Effector CD8-positive, alpha-beta T cell (primary cell): ENCODE data around the gene INSC.

Source experiments
- DNase-seq: peaks from one replicate; lab custom pipeline; 2025; lab: John Stamatoyannopoulos, UW

The INSC gene

DNA sequence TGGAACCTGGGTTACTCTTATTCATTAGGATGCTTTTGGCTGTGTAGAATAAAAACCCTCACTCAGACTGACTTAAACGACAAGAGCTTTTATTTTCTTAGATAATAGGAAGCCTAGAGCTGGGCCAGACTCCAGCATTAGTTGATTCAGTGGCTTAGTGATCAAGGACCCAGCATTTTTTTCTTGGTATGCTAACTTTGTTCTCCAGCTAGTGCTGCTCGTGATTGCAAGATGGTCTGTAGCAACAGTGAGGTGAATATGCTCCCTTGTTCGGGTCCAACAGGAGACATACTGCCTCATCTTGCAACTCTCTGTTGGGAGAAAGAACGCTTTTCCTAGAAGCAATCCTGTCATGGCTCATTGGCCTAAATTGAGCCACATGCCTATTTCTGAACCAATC is 33.4 kb downstream of the INSC start:
- no peak for DNase-seq

GRCh38 chr11:15149050-15149449 is 34.3 kb downstream of the INSC start:
- DNase-seq = no peak

DNA sequence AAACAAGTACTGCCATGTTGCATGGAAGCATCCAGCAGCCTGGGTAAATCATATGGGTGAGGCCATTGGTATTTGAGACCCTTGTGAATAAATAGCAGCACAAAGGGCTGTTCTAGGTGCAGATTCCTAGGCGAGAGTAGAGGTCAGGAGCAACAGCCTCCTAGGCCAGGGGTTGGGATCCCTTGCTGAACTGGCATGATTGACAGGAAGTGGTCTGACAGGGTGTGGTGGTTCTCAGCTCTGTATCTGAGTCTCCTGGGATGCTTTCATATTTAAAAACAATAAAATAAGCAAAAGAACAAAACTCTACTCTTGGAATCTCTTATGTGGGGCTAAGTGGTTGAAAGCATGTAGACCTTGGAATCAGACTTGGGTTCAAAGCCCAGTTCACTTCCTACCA is 35.8 kb downstream of the INSC start:
- DNase-seq = no peak

DNA sequence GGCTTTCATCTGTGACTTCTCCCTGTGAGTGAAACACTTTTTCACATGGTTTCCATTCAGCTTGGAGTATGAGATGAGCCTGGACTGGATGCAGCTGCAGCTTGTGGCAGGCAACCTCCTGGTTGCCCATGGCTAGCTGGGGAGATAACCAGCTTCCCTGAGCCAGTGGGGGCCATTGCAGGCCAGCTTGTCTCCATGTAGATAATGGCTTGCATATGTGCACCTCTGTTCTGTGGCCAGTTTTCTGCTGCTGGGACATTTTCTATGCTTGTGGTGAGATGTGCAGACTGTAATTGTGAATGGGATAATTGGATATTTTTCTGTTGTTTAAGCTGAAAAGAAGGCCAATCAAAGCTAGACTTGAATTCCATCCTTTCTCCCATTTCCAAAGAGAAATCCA is 38.5 kb downstream of the INSC start:
- DNase-seq = no peak

DNA sequence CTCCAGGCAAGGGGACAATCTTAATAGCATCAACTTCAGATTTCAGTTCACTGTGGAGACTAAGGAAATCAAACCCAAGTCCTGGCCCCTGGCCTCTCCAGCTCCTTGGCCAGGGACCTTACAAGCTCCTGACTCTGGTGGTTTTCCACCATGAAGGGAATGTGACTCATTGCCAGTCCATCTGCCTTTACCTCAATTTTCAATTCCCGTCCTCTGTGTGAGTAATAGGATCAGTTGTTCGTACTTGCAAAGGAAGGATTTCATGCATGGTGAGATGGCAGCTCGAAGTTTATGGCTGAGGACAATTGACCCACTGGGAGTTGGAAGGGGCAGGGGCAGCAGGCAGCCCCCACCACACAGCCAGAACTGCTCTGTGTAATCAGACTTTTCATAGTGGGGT is 42.5 kb downstream of the INSC start:
- no peak for DNase-seq

GRCh38 chr11:15157606-15158137 is 42.9 kb downstream of the INSC start:
- DNase-seq = no peak

DNA sequence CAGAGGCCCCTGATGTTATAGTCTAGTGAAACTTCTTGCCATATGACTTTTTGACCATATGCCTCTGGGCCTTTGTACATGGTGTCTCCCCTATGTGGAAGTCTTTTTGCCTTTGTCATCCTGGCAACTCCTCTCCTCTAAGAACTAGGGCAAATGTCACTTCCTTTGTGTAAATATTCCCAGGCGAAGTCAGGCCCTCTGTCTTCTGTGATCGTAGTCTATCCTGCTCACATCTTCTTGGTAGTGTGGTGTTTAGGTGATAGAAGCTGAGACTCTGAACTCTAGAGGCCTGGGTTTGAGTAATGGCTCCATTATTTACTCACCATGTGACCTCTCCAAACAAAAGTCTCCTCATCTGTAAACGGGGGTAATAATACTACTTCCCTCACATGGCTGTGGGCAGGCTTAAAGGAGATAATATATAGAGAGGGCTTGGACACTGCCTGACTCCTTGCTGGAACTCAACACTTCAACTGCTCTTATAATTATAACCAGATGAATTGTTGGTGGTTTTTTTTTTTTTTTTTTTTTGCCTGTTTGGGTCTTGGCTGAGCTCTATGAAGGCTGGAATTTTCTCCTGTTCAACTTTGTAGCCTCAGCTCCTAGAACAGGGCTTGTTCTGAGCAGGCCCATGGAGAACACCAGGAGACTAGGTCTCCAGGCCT is 43.8 kb downstream of the INSC start:
- no peak for DNase-seq

DNA sequence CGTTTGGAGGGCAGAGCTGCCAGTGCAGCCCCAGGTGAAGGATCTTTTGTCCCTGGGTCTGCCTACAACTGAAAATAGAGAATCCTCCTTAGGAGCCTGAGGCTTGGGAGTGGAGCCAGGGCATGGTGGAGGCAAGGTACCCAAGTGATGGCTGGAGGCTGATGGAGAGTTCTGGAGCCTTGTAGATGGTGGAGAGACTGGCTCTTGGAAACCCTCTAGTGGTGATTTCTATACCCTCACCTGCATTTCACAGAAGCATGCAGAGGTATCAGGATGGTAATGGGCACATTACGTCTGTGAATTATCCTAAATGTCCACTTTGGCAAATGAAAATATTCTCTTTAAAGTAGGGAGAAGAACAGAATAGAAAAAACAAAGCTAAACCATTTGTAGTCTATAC is 44.4 kb downstream of the INSC start:
- no peak for DNase-seq

DNA sequence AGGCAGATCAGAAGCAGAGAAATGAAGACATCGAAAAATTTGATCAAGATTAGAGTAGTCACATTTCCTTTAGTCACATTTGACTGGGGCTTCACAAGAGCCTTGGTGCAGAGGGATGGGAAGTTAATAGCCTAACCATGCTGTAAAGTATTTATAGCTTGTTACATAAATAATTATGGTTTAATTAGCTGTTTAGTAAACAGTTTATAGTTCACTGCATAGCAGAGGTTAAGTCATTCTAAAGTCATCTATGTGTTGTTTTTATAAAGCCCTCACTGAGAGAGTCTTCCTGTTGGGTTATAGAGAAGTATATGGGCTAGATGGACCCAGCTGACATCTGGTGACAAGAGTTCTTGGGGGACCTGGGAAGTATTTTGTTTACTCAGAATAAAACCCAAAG is 47.1 kb downstream of the INSC start:
- DNase-seq = no peak

DNA sequence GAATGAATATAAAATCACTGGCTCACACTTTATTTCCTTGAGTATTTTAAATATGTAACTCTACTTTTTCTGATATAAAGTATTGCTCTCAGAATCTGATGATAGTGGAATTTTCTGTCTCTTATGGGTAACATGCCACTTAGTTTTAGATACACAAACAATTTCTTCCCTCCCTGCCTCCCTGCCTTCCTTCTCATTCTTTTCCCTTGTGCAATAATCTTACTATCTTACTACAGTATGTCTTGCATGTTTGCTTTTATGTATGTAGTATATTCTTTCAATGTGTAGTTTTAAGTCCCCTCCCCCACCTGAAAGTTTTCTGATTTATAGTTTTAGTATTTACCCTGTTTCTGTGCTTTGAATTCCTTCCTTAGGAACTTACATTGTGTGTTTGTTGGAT is 48.4 kb downstream of the INSC start:
- DNase-seq = no peak

- DNase-seq = no peak
Measured at GRCh38 chr11:15166204-15166603, 51.5 kb downstream of the INSC start.

DNA sequence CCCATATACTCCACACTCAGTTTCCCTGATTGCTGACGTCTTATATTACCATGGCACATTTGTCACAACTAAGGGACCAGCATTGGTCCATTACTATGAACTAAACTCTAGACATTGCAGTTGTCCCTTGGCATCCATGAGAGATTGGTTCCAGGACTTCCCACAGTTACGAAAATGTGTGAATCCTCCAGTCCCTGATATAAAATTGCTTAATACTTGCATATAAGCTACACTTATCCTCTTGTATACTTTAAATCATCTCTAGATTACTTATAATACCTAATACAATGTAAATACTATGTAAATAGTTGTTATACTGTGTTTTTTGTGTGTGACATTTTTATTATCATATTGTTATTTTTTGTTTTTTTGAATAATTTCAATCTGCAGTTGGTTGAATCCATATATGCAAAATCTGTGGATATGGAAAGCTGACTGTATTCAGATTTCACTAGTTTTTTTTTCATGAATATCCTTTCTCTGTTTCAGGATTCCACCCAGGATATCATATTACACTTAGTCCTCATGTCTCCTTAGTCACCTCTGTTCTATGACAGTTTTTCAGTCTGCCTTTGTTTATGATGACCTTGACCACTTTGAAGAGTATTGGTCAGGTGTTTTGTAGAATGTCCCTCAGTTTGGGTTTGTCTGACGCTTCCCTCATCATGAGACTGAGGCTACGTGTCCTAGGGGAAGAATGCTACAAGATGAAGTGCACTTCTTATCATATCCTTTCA is 55.3 kb downstream of the INSC start:
- no peak for DNase-seq

- DNase-seq = no peak
Measured at GRCh38 chr11:15170698-15171097, 56.0 kb downstream of the INSC start.

GRCh38 chr11:15171956-15172355 is 57.2 kb downstream of the INSC start:
- DNase-seq = no peak

- DNase-seq = no peak
Measured at GRCh38 chr11:15175831-15176230, 61.1 kb downstream of the INSC start.

DNA sequence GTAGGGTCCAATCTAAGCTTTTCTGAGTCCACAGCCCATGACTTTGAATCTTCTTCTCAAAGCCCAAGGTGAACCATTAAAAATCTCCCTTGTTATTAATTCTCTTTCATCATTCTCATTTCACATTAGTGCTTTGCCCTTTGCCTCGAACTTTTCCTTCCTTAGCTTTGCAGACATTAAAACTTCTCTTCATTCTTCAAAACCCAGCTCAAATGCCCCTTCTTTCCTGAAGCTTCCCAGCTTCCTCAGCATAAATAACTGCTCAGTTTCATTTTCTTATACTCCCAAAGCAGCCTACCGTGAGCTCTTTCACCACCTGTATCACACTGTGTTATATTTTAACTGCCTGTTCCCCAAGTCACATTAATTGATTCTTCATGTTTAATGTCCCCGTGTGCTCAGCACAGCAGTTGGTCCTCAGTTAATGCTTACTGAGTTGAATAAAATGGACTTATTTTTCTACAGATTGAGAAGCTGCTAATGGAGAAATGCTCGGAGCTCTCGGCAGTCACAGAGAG is 62.0 kb downstream of the INSC start:
- no peak for DNase-seq

DNA sequence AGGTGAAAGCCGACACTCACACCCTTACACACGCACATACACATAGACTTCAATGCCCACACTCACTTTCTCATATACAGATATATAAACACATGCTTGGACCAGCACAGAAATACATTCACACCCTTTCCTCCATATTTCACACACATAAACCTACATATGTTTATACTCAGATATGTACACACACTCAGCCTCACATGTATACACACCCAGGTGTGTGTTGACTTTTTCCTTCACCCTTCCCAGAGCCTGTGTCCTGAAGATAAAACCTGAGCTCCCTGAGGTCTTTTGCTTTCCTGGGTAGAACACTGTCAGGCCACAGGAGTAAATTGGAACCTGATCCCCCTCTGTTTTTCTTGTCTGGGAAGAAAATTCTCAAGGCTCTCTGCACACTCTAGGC is 62.8 kb downstream of the INSC start:
- no peak for DNase-seq

GRCh38 chr11:15178214-15178613 is 63.5 kb downstream of the INSC start:
- no peak for DNase-seq

GRCh38 chr11:15179167-15179566 is 64.4 kb downstream of the INSC start:
- no peak for DNase-seq

DNA sequence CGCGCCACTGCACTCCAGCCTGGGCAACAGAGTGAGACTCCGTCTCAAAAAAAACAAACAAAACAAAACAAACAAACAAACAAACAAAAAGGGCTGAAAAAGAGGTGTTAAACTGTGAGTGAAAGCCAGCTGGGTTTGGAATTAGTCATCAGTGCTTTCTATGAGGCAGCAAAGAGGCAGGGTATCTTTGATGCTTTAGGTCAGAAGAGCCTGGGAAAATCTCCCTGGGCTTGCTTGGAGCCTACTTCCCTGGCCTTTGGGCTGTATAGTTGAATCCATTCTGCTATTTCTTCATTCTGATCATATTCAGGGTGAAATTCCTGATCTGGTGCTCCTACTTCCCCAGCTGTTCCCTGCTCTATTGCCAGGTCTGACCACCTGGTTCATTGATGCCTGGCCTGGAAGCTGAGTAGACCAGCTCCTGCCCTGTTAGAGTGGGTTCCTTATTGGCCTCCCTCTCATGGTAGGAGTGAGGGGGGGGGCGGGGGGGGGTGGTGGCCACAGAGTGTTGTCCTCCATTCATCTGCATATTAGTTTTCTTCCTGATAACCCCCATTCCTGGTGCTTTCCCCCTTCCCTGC is 65.6 kb downstream of the INSC start:
- no peak for DNase-seq

- no peak for DNase-seq
Measured at GRCh38 chr11:15182372-15182771, 67.6 kb downstream of the INSC start.

- no peak for DNase-seq
Measured at GRCh38 chr11:15185021-15185420, 70.3 kb downstream of the INSC start.

DNA sequence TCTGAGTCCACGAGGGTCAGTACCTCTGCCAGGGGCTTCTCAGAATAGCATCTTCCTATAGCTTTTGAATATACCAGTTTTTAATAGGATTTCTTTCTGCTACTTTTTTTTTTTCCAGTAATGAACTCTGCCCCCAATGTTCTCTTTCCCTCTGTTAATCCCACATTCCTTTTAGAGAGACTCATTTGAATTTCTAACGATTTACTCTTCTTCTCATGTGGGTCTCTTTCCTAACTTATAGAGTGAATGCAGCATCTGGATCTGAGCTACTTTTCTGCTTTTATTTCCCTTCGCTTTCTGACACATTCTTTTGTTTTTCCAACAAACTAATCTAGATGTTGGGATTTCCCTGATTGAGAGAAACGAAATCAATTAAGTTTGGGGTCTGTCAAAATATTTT is 71.4 kb downstream of the INSC start:
- DNase-seq = no peak
